ENCODE measurements around the gene RSAD1. TPM values are rescaled to one million over a fixed set of nuclear protein-coding genes. Genes with fewer than 3 reads are reported as not detected.
A peak's percentile ranks its signal among the peaks of the same experiment; 100 is the strongest.

Gene RSAD1
- total RNA-seq, 1 experiment from 2014 or later: 18.7 TPM

DNA sequence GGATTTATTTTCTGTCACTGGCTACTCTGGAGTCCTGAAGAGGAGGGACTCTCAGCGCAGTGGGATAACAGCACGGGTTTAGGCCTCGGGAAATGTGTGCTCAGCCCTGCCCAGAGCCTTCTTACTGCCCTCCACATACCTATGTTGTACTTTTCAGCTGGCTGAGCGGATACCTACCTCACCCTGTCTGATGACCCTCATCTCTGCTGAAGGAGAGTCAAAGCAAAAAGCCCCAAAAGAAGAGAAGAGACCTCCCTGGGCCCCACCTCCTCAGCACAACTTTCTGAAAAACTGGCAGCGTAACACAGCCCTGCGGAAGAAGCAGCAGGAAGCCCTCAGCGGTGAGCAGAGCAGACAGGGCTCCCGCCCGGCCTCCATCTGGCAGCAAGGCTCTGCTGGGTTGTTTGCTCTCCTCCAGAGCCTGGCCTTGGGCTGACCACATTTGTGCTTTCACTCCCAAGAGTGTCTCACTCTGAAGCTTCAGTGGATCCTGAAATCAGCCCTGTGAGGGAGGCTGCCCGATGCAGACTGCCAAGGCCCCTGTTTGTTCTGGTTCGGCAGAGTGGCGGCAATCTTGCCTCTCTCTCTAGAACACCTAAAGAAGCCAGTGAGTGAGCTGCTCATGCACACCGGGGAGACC is 39.8 kb downstream of the RSAD1 start:
- no peak for DNase-seq (ENCODE audit: low spot score)

DNA sequence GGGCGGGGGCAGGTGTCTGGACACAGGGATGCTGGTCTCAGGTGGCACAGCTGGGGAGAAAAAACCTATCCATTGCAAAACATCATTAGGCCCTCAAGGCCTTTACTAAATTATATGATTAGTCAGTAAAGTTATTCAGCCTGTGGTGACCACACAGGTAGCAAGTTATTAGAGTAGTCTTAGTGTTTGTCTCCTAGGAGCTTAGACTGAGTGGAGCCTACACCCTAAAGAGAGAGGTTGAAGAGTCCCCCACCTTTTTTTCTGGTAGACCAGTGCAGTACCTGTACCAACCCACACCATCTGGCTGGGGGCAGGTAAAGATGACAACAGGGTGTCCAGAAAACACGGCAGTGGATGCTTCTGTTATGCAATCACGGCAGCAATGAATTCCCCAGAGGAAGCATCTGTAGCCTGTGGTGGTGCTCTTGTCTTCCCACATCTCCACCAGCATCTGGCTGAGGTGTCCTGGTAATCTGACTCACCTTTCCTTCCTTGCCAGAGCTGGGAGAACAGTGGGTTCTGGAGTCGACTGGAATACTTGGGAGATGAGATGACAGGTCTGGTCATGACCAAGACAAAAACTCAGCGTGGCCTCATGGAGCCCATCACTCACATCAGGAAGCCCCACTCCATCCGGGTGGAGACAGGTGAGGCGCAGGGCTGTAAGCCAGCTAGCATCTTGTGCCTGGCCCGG is 40.6 kb downstream of the RSAD1 start:
- no peak for DNase-seq (ENCODE audit: low spot score)

- DNase-seq (ENCODE audit: low spot score): no peak
Observed at GRCh38 chr17:50520483-50520882, 41.8 kb downstream of the RSAD1 start.

GRCh38 chr17:50521514-50521913 is 42.9 kb downstream of the RSAD1 start:
- no peak for DNase-seq (ENCODE audit: low spot score)

GRCh38 chr17:50522766-50523165 is 44.1 kb downstream of the RSAD1 start:
- no peak for DNase-seq (ENCODE audit: low spot score)

- no peak for DNase-seq (ENCODE audit: low spot score)
Observed at GRCh38 chr17:50523208-50523607, 44.5 kb downstream of the RSAD1 start.

- DNase-seq (ENCODE audit: low spot score): no peak
Observed at GRCh38 chr17:50524838-50525237, 46.2 kb downstream of the RSAD1 start.

GRCh38 chr17:50527155-50527762 is 48.6 kb downstream of the RSAD1 start:
- no peak for DNase-seq (ENCODE audit: low spot score)

GRCh38 chr17:50527949-50528474 is 49.4 kb downstream of the RSAD1 start:
- no peak for DNase-seq (ENCODE audit: low spot score)

GRCh38 chr17:50529849-50530248 is 51.2 kb downstream of the RSAD1 start:
- DNase-seq (ENCODE audit: low spot score): no peak

DNA sequence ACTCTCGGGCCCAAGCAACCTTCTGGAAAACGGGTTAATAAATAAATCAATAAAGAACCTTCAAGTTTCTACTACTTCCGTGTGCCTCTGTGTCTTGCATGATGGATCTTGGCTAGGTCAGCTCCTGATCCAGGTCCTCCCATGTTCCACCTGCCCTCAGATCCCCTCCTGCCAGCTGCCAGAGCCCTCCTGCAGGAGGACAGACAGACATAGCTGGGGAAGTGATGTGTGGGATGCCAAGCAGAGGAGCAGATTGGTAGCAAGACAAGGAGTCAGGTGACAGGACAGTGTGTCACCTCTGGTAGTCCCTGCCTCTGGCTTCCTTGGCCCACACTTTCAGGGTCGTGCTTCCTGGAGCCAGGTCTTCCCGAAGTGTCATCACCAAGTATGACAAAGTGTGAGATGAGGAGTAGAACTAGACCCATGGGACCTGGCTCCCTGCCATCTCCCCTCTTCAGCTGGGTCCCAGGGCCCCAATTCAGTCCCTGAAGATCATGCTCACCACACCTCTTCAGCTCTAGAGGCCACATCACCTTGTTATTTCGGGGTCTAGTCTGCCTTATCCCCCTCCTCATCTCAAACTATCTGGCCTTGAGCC is 52.9 kb downstream of the RSAD1 start:
- no peak for DNase-seq (ENCODE audit: low spot score)

GRCh38 chr17:50532452-50533024 is 53.9 kb downstream of the RSAD1 start, which contains the start of gene EPN3:
TSS of gene EPN3 (plus strand) at chr17:50532735. CDS start at chr17:50536557, 3,822 bp downstream.
- no peak for DNase-seq (ENCODE audit: low spot score)

- DNase-seq (ENCODE audit: low spot score): no peak
Observed at GRCh38 chr17:50533185-50533584, 54.5 kb downstream of the RSAD1 start.

DNA sequence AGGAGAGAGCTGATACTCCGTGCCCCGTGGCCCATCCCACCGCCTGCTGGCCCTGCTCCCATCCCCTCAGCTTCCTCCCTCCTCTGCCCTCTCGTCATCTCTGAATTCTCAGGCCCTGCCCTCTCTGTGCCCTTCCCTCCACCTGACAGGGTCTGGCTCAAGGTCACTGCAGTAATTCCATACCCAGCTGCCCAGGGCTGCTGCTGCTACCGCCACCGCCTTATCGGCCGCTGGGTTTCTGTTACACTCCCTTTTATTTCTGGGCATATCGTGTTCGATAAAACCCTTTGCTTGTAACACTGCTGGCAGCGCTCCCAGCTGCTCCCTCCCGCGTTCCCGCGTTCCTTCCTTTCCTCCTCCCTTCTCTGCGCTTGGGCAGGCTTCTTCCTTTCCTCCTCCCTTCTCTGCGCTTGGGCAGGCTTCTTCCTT is 55.1 kb downstream of the RSAD1 start:
- peak; percentile 44 for DNase-seq (ENCODE audit: low spot score)

GRCh38 chr17:50534222-50534978 is 55.7 kb downstream of the RSAD1 start:
- no peak for DNase-seq (ENCODE audit: low spot score)

- DNase-seq (ENCODE audit: low spot score): no peak
Observed at GRCh38 chr17:50534979-50535326, 56.3 kb downstream of the RSAD1 start.

DNA sequence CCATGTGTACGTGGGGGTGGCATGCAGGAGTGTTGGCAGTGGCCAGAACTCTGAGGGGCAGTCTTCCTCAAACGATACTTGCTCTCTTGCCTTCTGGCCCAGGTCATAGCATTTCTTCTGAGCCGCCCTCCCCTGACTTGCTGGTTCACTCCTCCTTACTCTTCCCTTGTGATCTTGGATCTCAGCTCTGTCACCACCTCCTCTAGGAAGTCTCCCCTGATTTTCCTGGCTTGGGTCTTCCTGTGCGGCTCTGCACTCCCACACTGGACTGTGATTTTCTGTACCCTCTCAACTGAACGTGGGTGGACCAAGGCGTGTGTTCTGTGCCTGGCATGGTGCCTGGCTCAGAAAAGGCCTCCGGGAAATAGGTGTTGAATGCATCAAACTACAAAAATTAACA is 56.7 kb downstream of the RSAD1 start:
- no peak for DNase-seq (ENCODE audit: low spot score)
